Retina (tissue), 1 donor: ENCODE data around the gene TMED6.
"Not testable (repeated sequence)": the region's sequence is repeated elsewhere in the genome, so short reads cannot be mapped to it uniquely, and the experiment has no call there.

ENCODE experiments used
- DNase-seq: peaks from one replicate; pipeline ENCODE4 v3.0.0-alpha.2; 2016

The TMED6 gene

DNA sequence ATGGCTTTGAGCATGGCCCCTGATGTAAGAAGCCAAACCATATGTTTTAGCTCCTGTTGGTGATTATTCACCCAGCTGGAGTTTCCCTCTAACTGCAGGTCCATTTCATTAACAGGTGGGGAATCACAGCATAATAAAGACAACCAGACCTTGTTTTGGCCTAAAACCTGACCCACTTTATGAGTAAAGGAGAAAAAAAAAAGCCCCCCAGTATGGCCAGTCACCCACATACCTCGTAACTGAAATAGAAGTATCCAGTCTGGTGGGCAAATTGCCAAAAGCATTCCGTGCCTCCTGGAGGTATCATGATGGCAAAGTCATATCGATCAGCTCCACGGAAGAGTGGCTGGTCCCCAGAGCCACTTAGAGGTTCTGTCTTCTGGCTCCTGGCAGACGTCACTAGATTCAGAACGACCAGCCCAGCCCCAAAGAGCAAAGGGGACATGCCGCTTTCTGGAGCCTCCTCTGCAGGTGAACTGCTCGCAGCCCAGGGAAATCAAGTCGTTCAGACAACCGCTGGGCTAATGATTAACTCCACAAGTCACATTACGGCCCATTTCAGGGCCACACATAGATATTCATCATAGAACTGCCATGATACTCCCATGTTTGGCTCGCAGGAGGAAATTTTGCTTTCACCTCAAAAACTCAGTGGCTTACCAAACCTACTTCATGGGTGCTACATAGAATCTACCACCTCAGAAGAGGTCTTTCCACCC lies at the start of gene TMED6:
TMED6 (minus strand) TSS at position 478 of the 719 bp plus-strand sequence; CDS start at position 445, 33 bp downstream.
- DNase-seq, result no peak

DNA sequence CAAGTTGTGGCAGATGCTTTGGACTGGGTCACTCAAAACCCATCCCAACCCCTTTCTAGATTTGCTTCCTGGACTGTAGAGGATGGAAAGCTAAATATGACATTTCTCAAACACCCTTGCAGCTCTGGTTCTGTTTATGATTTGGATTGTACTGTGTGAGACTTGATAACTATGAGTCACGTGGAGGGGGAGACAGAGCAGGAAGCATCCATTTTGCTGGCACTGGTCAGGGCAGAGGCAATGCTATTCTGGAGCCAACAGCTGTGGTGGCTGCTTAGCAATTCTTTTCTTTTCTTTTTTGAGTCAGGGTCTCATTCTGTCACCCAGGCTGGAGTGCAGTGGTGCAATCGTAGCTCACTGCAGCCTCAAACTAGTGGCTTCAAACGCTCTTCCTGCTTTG lies 47.8 kb upstream of the TMED6 start:
- no peak for DNase-seq

DNA sequence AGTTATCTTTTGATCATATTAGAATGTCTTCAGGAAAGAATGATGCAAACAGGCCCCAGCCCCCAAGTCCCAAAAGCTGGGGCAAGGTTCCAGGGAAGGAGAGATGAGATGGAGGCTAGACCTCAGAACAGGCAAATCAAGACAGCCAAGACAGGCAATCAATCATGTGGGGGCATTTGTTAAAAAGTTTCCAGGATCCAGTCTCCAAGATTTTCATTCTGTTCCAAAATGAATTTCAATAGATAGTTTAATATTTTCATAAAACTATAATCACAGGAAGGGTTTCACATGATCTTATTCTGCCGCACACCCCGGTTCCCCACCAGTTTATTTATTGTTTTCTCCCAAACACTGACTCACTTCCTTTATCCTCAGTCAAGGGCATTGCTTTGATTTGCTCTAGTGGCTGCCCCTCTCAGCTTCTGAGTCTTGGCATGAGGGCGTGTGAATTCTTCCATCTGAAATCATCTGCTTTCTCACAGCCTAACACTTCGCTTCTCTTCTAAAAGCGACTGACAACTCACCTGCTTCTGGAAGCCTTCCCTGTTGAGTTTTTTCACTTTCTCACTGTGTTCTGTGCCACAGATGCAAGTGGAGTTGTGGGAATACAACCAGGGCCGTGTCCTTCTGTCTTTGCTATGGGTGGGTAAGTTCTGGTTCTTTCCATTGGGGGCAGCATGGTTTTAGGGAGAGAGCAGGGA lies 46.4 kb upstream of the TMED6 start:
- DNase-seq, result peak; percentile 56

GRCh38 chr16:69396187-69397061 lies 44.8 kb upstream of the TMED6 start:
- peak; percentile 81 for DNase-seq

GRCh38 chr16:69395859-69396186 lies 44.2 kb upstream of the TMED6 start:
- no peak for DNase-seq

- DNase-seq, result no peak
These were observed 42.6 kb upstream of the TMED6 start for GRCh38 chr16:69393898-69394849.

DNA sequence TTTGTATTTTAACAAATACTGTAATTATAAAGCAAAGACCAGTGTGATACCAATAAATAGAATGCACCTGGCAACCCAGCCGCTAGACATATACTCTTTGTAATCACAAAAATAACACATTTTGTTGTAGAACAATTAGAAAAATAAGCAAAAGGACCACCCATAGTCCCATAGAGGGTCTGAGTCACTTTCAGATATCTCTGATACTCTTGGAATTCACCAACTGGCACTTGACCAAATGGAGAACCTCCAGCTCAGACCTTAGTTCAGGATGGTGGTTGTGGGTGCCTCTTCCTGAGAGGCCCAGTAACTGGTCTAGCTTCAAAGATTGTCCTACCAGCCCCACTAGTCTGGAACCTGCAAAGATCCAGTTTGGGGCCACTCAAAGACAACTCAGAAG lies 35.0 kb upstream of the TMED6 start:
- DNase-seq, result no peak

GRCh38 chr16:69384974-69385373 lies 33.4 kb upstream of the TMED6 start:
- DNase-seq, result no peak

GRCh38 chr16:69382421-69382820 lies 30.8 kb upstream of the TMED6 start:
- DNase-seq, result no peak

- no peak for DNase-seq
These were observed 29.6 kb upstream of the TMED6 start for GRCh38 chr16:69381231-69381630.

GRCh38 chr16:69378760-69379159 lies 27.2 kb upstream of the TMED6 start:
- no peak for DNase-seq

DNA sequence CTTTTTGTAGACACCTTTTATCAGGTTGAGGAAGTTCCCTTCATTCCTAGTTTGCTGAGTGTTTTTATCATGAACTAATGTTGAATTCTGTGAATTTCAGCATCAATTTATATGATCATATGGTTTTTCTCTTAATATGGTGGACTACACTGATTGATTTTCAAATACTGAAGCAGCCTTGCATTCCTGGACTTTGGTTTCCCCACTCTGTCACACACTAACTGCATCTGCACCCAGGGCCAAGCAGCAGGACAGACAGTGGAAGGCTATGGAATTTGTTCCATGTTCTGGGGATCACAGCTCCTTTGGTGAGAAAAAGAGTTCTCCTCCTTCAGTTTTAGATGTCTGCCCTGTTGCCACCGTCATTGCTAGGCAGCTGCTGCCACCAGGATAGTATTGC lies 26.4 kb upstream of the TMED6 start:
- DNase-seq, result no peak

DNA sequence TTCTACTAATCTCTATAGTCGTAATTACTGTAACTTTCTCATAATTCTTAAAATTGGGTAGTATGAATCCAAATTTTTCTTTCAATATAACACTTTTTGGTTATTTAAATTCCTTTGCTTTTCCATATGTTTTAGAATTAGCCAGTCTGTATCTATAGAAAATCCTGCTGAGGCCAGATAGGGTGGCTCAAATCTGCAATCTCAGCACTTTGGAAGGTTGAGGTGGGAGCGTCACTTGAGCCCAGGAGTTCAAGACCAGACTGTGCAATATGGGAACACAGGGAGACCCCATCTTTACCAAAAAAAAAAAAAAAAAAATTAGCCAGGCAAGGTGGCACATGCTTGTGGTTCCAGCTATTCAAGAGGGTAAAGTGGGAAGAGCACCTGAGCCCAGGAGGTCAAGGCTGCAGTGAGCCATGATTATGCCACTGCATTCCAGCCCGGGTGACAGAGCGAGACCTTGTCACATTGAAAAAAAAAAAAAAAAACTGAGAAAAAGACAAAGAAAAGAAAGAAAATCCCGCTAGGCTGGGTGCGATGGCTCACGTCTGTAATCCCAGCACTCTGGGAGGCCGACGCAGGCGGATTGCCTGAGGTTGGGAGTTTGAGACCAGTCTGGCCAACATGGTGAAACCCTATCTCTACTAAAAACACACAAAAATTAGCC lies 24.9 kb upstream of the TMED6 start:
- no peak for DNase-seq

DNA sequence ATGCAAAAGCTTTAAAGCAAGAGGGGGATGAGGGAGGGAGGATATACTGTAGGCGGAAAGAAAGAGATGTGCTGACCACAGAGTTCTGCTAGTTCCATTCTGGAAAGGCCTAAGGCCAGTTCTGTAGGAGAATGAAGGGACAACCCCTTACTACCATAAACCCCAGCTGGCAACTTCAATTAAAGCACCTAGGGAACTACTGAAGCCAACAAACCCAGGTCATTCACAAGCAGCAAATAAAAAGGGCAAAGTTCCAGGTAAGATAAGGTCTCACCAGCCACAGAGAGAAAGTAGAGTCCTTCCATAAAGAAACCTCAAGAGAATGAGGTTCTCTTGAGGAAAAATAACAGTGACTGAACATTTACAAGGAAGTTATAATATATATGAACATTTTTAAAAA lies 21.4 kb upstream of the TMED6 start:
- no peak for DNase-seq

DNA sequence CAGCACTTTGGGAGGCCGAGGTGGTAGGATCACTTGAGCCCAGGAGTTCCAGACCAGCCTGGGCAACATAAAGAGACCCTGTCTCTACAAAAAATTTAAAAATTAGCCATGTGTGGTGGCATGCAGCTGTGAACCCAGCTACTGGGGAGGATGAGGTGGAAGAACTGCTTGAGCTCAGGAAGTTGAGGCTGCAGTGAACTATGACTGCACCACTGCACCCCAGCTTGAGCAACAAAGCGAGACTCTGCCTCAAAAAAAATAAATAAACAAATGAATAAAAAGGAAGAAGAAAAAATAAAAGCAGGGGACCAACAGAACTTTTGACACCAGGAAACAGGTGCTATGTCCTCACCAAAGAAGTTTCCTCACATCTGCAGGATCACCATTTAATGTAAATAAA lies 20.0 kb upstream of the TMED6 start:
- no peak for DNase-seq

DNA sequence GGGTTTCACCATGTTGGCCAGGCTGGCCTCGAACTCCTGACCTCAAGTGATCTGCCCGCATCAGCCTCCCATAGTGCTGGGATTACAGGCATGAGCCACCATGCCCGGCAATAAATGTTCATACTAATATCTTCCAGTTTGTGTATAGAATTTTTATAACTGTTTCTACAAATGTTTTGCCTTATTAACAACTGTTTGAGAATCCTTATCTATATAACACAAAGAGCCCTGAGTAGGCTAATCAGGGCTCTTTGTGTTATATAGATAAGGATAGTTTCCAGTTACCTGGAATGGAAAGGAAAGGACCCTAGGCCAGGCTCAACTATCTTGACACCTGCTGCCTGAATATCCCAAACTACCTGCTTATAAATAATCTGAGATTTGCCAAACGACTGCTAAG lies 17.3 kb upstream of the TMED6 start:
- DNase-seq, result no peak

- DNase-seq, result no peak
These were observed 16.4 kb upstream of the TMED6 start for GRCh38 chr16:69367980-69368379.

GRCh38 chr16:69366431-69366830 lies 14.8 kb upstream of the TMED6 start:
- no peak for DNase-seq

- DNase-seq, result no peak
These were observed 14.3 kb upstream of the TMED6 start for GRCh38 chr16:69365901-69366300.

DNA sequence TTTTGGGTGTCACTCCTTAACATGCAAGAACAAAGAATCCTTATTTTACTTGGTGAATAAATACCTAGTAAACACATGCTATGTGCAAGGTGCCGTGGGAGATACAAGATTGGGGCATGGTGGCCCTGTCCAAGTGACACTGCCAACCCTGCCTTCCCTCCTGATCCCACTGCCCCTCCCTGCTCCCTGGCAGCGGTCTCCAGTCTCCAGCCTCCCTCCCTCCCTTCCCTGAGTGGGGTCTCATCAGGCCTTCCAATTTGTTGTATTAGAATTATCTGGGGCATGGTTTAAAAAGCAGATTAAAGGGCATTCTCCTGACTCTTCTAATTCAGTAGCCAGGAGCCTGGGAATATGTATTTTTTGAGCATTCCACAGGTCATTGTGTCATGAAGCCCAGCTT lies 12.5 kb upstream of the TMED6 start:
- DNase-seq, result no peak

DNA sequence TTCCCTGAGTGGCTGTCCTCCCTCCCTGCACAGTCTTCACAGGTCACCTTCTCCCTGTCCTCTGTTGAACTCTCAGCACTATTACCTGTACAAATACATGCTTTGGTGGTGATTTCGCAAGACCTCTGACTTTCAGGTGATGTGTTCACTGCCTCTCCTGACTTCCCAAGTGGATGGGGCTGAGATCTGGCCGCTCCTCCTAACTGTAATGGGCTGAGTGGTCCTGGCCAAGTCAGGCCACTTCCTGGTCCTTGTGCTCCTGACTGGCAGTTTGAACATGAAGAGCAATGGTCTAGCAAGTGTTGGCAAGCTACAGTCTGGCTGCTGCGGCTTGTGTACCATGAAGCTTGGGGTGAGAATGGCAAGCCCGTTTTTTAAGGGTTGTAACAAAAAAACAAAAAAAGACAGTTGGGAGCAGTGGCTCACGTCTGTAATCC lies 11.7 kb upstream of the TMED6 start:
- no peak for DNase-seq

- DNase-seq, result not testable (repeated sequence)
These were observed 8.5 kb upstream of the TMED6 start for GRCh38 chr16:69360070-69360469.
